HCT116 (cell line): ENCODE results near the gene PLCB4. TPM values are rescaled to one million over a fixed set of nuclear protein-coding genes. Genes with fewer than 3 reads are reported as not detected.

Source experiments
- ATAC-seq: fragments of 200-7000 bp; cut with Tn5 transposase; 2 replicates; pipeline ENCODE4 v1.9.1; 2020; ENCODE audit warnings: mild to moderate bottlenecking, moderate library complexity
- BruUV-seq: library from RNA; stranded (reverse); fragments of 400-500 nt; replicated peaks from 2 replicates; lab custom pipeline; 2021; lab: Mats Ljungman, UMichigan
- CTCF ChIA-PET: fragments of 300-600 bp; sonication (Branson Sonifier 250); formaldehyde crosslinking; loops from one replicate; lab custom pipeline; 2021; ENCODE audit warnings: antibody characterized with exemption; lab: Charles Lee
- POLR2A ChIA-PET: fragments of 300-600, 350-600 bp; sonication (Branson Sonifier 250); formaldehyde crosslinking; loops from one replicate; lab custom pipeline; 2021; ENCODE audit warnings: antibody characterized with exemption; lab: Charles Lee
- RAD21 ChIA-PET, 2 experiments: fragments of 300-600 bp; sonication (Branson Sonifier 250); formaldehyde crosslinking; loops; one replicate each; lab custom pipeline; 2023; ENCODE audit warnings: low total read pairs in 2 of 2; ENCODE audit not compliant: uncharacterized antibody in 2 of 2, unreplicated experiment in 2 of 2, low non-redundant PET in 1 of 2; lab: Charles Lee
- DNase-seq: peaks from one replicate; pipeline ENCODE4 v3.0.0-alpha.2; 2010; ENCODE audit warnings: low read depth, low spot score
- H2AFZ ChIP-seq: fragments of 200-600 bp; shearing (Covaris generic), sonication (generic); 2 replicates; pipeline ENCODE4 v1.6.1; 2017; ENCODE audit warnings: low read depth, mixed run types, mixed read lengths, antibody characterized with exemption, low read length; ENCODE audit not compliant: poor library complexity, severe bottlenecking
- H3K27ac ChIP-seq: 2 replicates; pipeline ENCODE4 v1.5.1; 2012; ENCODE audit warnings: low read depth, low read length
- H3K27me3 ChIP-seq: fragments of 200-600 bp; sonication (generic); 2 replicates; pipeline ENCODE4 v1.6.1; 2016; ENCODE audit warnings: mixed run types, low read length, mixed read lengths; ENCODE audit not compliant: insufficient read depth
- H3K36me3 ChIP-seq, 2 experiments: fragments of 200-500 bp in 1 of 2; fragments of 200-600 bp in 1 of 2; sonication (Bioruptor generic) in 1 of 2; sonication (generic) in 1 of 2; 2 replicates each; pipeline versions ENCODE4 v1.5.1 to v1.6.1; 2014 to 2016; ENCODE audit warnings: low read length in 2 of 2, inconsistent platforms in 1 of 2, mixed read lengths in 1 of 2, mixed run types in 1 of 2; ENCODE audit not compliant: insufficient read depth in 2 of 2, control insufficient read depth in 1 of 2
- H3K4me1 ChIP-seq, 2 experiments: fragments of 200-600 bp in 1 of 2; sonication (generic) in 1 of 2; 2 replicates each; pipeline versions ENCODE4 v1.5.1 to v1.6.1; 2012 to 2017; ENCODE audit warnings: low read length in 2 of 2, inconsistent platforms in 1 of 2, mild to moderate bottlenecking in 1 of 2, mixed read lengths in 1 of 2, mixed run types in 1 of 2, moderate library complexity in 1 of 2; ENCODE audit not compliant: insufficient read depth in 2 of 2, control insufficient read depth in 1 of 2
- H3K4me2 ChIP-seq: fragments of 200-600 bp; sonication (generic); 2 replicates; pipeline ENCODE4 v1.6.1; 2017; ENCODE audit warnings: mixed run types, low read length, mixed read lengths
- H3K4me3 ChIP-seq, 2 experiments: fragments of 200-600 bp in 1 of 2; sonication (generic) in 1 of 2; replicated peaks in 1 of 2; 2 replicates each; pipeline ENCODE4 v1.5.1; 2011 to 2016; ENCODE audit warnings: low read length in 2 of 2, control low read depth in 1 of 2, low read depth in 1 of 2, mild to moderate bottlenecking in 1 of 2, mixed read lengths in 1 of 2, mixed run types in 1 of 2
- H3K79me2 ChIP-seq: fragments of 200-600 bp; sonication (generic); 2 replicates; pipeline ENCODE4 v1.6.1; 2017; ENCODE audit warnings: mild to moderate bottlenecking, mixed run types, low read length, moderate library complexity, mixed read lengths; ENCODE audit not compliant: insufficient read depth
- H3K9ac ChIP-seq: fragments of 200-600 bp; sonication (generic); 2 replicates; pipeline ENCODE4 v1.6.1; 2016; ENCODE audit warnings: low read length, mixed read lengths
- H3K9me2 ChIP-seq: fragments of 200-600 bp; sonication (generic), shearing (Covaris generic); 2 replicates; pipeline ENCODE4 v1.6.1; 2017; ENCODE audit warnings: mixed run types, mild to moderate bottlenecking, moderate library complexity; ENCODE audit not compliant: insufficient read depth
- H3K9me3 ChIP-seq, 2 experiments: fragments of 200-500 bp in 1 of 2; fragments of 200-600 bp in 1 of 2; sonication (Bioruptor generic) in 1 of 2; sonication (generic) in 1 of 2; 2 replicates each; pipeline ENCODE4 v1.6.1; 2014 to 2017; ENCODE audit warnings: low read length in 2 of 2, mixed read lengths in 2 of 2, inconsistent platforms in 1 of 2, low read depth in 1 of 2, mild to moderate bottlenecking in 1 of 2, mixed run types in 1 of 2, moderate library complexity in 1 of 2; ENCODE audit not compliant: control insufficient read depth in 1 of 2, insufficient read depth in 1 of 2
- H4K20me1 ChIP-seq: fragments of 200-600 bp; sonication (generic), shearing (Covaris generic); 2 replicates; pipeline ENCODE4 v1.6.1; 2017; ENCODE audit warnings: mixed run types, mild to moderate bottlenecking, moderate library complexity; ENCODE audit not compliant: insufficient read depth
- CBX3 ChIP-seq: IDR thresholded peaks from 2 replicates; pipeline ENCODE4 v1.6.1; 2012; ENCODE audit warnings: low read depth
- CEBPB ChIP-seq: IDR thresholded peaks from 2 replicates; pipeline ENCODE4 v1.6.1; 2012; ENCODE audit warnings: low read depth
- EGR1 ChIP-seq: IDR thresholded peaks from 2 replicates; pipeline ENCODE4 v1.6.1; 2012; ENCODE audit warnings: low read depth
- ELF1 ChIP-seq: IDR thresholded peaks from 2 replicates; pipeline ENCODE4 v1.6.1; 2012; ENCODE audit warnings: low read depth, borderline replicate concordance
- EZH2 ChIP-seq: fragments of 200-600 bp; sonication (generic); IDR thresholded peaks from 2 replicates; pipeline ENCODE4 v1.6.1; 2017; ENCODE audit warnings: antibody characterized with exemption, mixed run types
- FOSL1 ChIP-seq: IDR thresholded peaks from 2 replicates; pipeline ENCODE4 v1.6.1; 2012; ENCODE audit warnings: low read depth
- POLR2AphosphoS5 ChIP-seq: IDR thresholded peaks from 2 replicates; pipeline ENCODE4 v1.6.1; 2011; ENCODE audit warnings: mild to moderate bottlenecking, low read depth, low read length, moderate library complexity
- SP1 ChIP-seq: IDR thresholded peaks from 2 replicates; pipeline ENCODE4 v1.6.1; 2012; ENCODE audit warnings: low read depth
- YY1 ChIP-seq: IDR thresholded peaks from 2 replicates; pipeline ENCODE4 v1.6.1; 2011; ENCODE audit warnings: low read length, low read depth, moderate library complexity, mild to moderate bottlenecking; ENCODE audit not compliant: insufficient replicate concordance; ENCODE audit errors: extremely low read depth
- ZBTB33 ChIP-seq: IDR thresholded peaks from 2 replicates; pipeline ENCODE4 v1.6.1; 2011; ENCODE audit warnings: mild to moderate bottlenecking, low read length, moderate library complexity; ENCODE audit not compliant: insufficient replicate concordance; ENCODE audit errors: extremely low read depth
- intact Hi-C: fragments of 100-400 bp; cut with micrococcal nuclease; formaldehyde crosslinking; loops from 2 replicates; pipeline ENCODE4 v1.10.0; 2022
- total RNA-seq: library from RNA; stranded (reverse); gene quantifications from one replicate; pipeline ENCODE4 v1.2.1, GENCODE V29; 2021; ENCODE audit not compliant: unreplicated experiment

Gene PLCB4
- total RNA-seq, 1 experiment from 2014 or later, result 2.5 TPM

GRCh38 chr20:9416421-9416820 lies 347.5 kb downstream of the PLCB4 start:
- no TSS peak for BruUV-seq
- CTCF ChIA-PET, result interaction anchor here (0.8 to 1.0 kb wide), 2 partner anchors 8 to 193 kb away, joined by 3 read pairs; no protein-coding TSS in a partner anchor
- intact Hi-C loops, result no loop called here
- Histone ChIP-seq H3K79me2 (no peaks in the 10 kb centered on the region), H3K4me2 (no peak overlapping the region), H3K27ac (no peak overlapping the region), H3K36me3 (no peaks in the 10 kb centered on the region), H3K9ac (no peak overlapping the region), H3K4me3 (no peak overlapping the region), H3K27me3 (no peaks in the 10 kb centered on the region), H3K9me2 (no peaks in the 10 kb centered on the region), H3K9me3 (no peaks in the 10 kb centered on the region), H3K4me1 (no peaks in the 10 kb centered on the region), H4K20me1 (no peaks in the 10 kb centered on the region), H2AFZ (no peak overlapping the region)
- no peak for DNase-seq
- RAD21 ChIA-PET, result no interaction called here
- TF ChIP-seq EZH2, result no peak
- no peak for TF ChIP-seq YY1
- no peak for TF ChIP-seq ZBTB33
- TF ChIP-seq EGR1, result no peak
- TF ChIP-seq ELF1, result no peak
- no peak for TF ChIP-seq SP1
- TF ChIP-seq CEBPB, result no peak
- no peak for TF ChIP-seq FOSL1
- ATAC-seq, result no peak
- POLR2A ChIA-PET, result no interaction called here

- no peaks in the 10 kb centered on the region for H3K9me3 ChIP-seq
- H3K4me1 ChIP-seq, result no peaks in the 10 kb centered on the region
- no peak overlapping the region for H3K9ac ChIP-seq
- no peaks in the 10 kb centered on the region for H3K79me2 ChIP-seq
- RAD21 ChIA-PET, result no interaction called here
- no peak for DNase-seq
- intact Hi-C loops, result no loop called here
- no peak overlapping the region for H2AFZ ChIP-seq
- no peaks in the 10 kb centered on the region for H3K27me3 ChIP-seq
- no peak overlapping the region for H3K27ac ChIP-seq
- ATAC-seq, result no peak
- H3K4me2 ChIP-seq, result no peak overlapping the region
- no peaks in the 10 kb centered on the region for H3K9me2 ChIP-seq
- H3K4me3 ChIP-seq, result no peak overlapping the region
- POLR2A ChIA-PET, result no interaction called here
- H4K20me1 ChIP-seq, result no peaks in the 10 kb centered on the region
- no peak for TF ChIP-seq POLR2AphosphoS5
- TF ChIP-seq CBX3, result no peak
- no peak for TF ChIP-seq ZBTB33
- H3K36me3 ChIP-seq, result no peaks in the 10 kb centered on the region
- no TSS peak for BruUV-seq
- CTCF ChIA-PET, result no interaction called here
Observed at GRCh38 chr20:9417665-9418064, 348.8 kb downstream of the PLCB4 start.
